GM20000 (cell line): ENCODE results near the gene GREB1.

Experiments
- DNase-seq: peaks from one replicate; pipeline ENCODE4 v3.0.0; 2012; ENCODE audit warnings: low spot score
- TF ChIP-seq, protein P1 (sequence below): IDR thresholded peaks from 2 replicates; pipeline ENCODE4 v1.5.1; 2012; ENCODE audit warnings: mild to moderate bottlenecking, control low read depth; ENCODE audit errors: extremely low read depth, missing control alignments

GREB1 gene

DNA sequence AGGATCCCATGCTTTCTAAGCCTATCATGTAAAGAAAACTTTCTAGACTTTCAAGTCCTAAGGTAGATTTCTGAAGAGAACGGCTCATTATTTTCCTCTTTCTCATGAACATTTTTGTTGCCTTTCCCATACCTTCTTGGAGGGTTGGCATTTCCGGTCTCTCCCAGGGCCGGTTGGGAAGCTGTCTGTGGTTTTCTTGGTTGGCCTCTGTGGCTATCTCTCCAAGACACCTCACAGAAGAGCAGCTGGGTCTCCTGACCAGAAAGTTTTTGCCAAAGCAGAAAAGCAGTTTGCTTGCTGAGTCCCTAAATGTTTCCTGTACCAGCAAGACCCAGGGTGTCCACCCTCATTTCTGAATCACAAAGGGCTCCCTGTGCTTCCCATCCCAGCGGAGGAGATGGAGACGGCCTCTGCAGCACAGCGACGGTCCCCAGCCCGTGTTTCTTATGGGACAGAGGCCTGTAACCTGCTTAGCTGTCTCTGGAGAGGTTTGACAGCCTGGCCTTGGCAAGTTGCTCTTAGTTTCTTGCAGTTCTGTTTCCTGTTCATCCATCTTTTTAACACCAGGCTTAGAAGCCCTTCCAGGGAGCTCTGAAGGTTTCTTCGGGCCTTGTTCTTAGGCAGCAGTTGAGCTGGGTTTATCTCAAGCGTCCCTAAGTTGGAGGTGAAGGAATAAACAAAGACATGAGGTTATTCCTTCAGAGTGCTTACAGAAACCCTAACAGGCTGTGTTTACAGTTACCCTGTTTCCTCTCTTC, 39.8 kb downstream of the GREB1 start:
- DNase-seq, result no peak

DNA sequence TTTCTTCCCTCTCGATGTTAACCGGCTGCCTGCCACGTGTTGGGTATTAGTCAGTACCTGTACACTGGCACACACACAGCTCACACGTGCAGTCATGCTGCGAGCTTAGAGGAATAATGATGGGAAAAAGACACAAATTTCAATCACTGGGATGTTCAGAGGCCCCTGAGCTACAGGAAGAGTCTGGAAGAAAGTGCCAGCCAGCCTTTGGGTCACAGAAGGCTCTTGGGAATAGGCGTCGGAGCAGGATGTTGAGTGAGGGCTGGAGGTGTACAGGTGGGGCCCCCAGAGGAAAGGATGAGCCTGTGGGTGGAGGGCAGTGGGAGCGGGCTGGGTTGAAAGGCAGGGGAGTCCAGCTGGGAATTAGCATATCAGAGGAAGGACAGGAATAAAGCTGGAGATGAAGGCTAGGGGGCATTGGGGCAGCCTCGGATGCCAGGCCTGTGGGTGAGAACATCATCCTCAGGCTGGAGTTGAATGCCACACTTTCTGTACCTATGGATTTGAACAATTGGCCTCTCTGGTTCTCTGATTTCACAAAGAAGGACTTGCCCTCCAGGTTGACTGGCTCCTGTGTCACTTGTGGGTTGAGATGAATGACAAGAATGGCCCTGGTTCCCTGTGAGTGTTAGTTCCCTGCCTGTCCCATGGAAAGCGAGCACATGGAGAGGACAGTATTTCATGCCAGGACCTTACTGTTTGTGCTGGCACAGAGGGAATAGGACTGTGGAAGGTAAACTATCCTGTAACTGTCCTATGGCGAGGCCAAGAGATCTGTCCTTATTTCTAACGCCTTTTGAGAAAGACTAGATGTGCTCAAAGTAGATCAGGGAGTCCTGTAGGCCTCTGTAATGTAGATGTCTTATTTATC, 40.6 kb downstream of the GREB1 start:
- no peak for DNase-seq
- TF ChIP-seq, protein P1, sequence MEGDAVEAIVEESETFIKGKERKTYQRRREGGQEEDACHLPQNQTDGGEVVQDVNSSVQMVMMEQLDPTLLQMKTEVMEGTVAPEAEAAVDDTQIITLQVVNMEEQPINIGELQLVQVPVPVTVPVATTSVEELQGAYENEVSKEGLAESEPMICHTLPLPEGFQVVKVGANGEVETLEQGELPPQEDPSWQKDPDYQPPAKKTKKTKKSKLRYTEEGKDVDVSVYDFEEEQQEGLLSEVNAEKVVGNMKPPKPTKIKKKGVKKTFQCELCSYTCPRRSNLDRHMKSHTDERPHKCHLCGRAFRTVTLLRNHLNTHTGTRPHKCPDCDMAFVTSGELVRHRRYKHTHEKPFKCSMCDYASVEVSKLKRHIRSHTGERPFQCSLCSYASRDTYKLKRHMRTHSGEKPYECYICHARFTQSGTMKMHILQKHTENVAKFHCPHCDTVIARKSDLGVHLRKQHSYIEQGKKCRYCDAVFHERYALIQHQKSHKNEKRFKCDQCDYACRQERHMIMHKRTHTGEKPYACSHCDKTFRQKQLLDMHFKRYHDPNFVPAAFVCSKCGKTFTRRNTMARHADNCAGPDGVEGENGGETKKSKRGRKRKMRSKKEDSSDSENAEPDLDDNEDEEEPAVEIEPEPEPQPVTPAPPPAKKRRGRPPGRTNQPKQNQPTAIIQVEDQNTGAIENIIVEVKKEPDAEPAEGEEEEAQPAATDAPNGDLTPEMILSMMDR, result no peak

More for the DNA sequence above, 39.8 kb downstream of the GREB1 start:
- TF ChIP-seq, protein P1, result no peak

DNA sequence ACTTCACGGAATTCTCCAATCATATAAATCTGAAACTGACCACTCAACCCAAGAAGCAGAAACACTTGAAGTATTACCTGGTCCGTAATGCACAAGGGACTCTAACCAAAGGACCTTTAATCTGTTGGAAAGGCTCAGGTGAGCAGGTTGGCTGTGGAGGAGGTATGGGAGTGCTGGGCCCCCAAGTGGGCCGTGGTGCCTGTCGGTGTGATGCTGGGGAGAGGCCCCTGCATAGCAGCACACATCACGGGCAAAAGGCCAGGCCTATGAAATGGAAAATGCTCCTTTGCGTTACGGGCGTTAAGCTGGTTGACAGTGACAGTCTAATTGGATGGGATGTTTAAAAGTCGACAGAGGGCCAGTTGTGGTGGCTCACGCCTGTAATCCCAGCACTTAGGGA, 42.6 kb downstream of the GREB1 start:
- no peak for DNase-seq

DNA sequence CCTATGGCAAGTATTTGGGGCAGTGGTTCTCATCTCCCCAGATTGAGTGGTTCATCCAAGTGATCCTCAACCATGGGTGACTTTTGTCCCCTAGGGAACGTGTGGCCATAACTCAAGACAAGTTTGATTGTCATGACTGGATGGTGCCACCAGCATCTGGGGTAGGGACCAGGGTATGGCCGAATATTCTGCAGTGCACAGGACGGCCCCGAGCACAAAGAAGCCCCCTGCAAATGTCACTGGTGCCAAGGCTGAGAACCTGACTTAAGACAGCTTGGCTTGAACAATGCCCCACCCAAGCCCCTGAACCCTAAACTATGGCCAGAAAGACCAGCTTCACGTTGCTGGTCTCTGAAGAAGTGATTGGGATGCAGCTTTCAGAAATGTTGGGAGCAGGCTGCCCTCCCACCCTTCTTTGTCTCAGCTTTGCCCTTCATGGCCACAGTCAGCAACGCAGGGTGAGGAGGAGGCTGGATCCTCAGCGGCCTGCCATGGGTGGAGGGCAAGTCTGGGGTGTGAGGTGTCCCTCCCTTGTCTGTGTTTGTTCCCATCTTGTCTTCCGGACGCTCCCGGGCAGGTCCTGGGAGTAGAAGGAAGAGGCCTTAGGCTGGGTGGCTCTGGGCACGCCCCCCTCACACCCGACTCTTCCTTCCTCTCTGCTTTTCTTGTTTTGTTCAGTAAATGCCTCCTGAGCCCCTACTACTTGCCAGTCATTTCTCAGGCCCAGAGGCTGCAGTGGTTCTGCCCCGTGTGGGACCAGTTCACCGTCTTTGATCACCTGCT, 43.4 kb downstream of the GREB1 start:
- no peak for DNase-seq
- TF ChIP-seq, protein P1, result no peak

More for the DNA sequence above, 42.6 kb downstream of the GREB1 start:
- TF ChIP-seq, protein P1, result no peak

DNA sequence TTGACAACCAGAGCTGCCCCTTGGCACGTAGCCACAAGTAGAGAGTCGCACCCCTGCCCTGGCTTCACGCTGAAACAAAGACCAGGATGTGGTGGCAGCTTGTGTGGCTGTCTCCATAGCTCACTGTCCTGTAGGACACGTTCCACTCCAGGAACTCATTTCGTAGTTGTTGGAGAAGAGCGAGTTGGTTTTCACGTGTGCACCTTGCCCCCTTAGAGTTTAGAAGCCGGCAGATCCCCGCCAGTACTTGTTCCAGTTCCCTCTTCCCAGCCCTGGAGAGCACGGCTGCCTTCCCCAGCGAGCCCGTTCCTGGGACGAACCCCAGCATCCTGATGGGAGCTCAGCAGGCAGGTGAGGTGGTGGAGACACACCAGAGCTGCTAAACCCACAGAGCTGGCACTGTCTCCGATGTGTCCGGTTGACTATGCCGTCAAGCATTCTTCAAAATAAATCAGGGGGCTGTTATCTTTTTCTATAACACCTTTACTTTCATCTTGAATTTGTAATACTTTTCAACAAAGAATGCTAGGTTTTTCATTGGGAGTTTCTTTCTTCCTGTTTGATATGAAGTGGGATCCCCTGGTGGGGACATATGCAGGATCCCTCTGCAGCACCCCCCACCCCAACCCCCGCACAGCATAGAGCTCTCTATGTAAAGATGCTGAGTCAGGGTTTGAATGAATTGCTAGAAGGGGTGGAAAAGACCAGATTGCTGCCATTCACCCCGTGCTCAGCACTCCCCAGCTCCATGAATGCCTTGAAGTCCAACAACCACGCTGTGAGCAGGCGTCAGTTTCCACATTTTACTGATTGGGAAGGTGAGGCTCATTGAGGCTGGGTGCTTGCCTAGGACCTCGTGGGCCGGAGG, 44.5 kb downstream of the GREB1 start:
- TF ChIP-seq, protein P1, result no peak
- no peak for DNase-seq

DNA sequence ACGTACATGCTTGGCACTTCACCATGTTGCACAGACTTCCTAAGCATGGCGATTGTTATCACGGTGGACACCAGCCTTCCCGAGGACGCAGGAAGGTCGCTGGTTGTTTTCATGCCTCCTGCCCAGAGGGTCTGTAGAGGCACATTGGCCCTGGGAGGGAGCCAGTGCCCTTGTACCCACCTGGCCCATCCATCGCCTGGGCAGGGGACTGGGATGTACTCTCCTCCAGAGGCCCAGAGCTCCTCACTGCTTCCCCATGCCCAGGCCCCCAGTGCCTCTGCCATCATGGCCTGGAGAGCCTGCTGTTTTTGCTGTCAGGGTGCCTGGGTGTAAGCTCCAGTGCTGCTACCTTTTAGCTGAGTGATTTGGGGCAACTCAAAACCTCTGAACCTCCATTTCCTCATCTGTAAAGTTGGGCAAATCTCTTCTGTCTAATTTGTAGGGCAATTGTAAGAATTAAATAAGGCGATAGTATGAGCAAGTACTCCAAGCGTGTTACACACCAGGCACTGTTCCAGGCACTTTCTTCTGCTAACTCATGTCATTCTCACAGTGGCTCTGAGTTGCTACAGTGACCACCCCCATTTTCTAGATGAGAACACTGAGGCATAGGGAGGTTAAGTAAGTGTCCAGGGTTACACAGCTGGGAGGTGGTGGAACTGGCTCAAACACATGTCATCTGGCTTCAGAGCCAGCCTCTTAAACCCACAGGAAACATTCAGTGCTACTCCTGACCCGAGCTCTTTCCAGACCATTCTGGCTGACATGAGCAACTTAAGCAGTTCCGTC, 45.3 kb downstream of the GREB1 start:
- DNase-seq, result no peak
- TF ChIP-seq, protein P1, result no peak
